ENCODE measurements around the gene TTF1. TPM values are rescaled to one million over a fixed set of nuclear protein-coding genes. Genes with fewer than 3 reads are reported as not detected.
"Not testable (repeated sequence)": the region's sequence is repeated elsewhere in the genome, so short reads cannot be mapped to it uniquely, and the experiment has no call there.

Gene TTF1
- total RNA-seq, 2 experiments from 2014 or later = 12.4 to 12.8 TPM

- ChIA-PET POLR2A (no interaction called here), CTCF (interaction anchor here (0.5 kb wide), 1 partner anchor 358 kb away, joined by 3 read pairs; no protein-coding TSS in a partner anchor)
- no peaks in the 10 kb centered on the region for H3K27me3 ChIP-seq (ENCODE audit: control insufficient read depth in 1 of 2, insufficient read depth in 2 of 2, low read length in 2 of 2)
- H3K27ac ChIP-seq (ENCODE audit: low read depth in 1 of 2, low read length in 2 of 2) = no peak overlapping the region
- peaks cover 6% of the 10 kb centered on the region for H3K4me1 ChIP-seq (ENCODE audit: insufficient read depth, low read length)
- H3K27me3 Mint-ChIP-seq = no peaks in the 10 kb centered on the region
- TF ChIP-seq, protein P1, sequence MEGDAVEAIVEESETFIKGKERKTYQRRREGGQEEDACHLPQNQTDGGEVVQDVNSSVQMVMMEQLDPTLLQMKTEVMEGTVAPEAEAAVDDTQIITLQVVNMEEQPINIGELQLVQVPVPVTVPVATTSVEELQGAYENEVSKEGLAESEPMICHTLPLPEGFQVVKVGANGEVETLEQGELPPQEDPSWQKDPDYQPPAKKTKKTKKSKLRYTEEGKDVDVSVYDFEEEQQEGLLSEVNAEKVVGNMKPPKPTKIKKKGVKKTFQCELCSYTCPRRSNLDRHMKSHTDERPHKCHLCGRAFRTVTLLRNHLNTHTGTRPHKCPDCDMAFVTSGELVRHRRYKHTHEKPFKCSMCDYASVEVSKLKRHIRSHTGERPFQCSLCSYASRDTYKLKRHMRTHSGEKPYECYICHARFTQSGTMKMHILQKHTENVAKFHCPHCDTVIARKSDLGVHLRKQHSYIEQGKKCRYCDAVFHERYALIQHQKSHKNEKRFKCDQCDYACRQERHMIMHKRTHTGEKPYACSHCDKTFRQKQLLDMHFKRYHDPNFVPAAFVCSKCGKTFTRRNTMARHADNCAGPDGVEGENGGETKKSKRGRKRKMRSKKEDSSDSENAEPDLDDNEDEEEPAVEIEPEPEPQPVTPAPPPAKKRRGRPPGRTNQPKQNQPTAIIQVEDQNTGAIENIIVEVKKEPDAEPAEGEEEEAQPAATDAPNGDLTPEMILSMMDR (IDR thresholded peaks at IDR 0.05) = no peak
- no peak overlapping the region for H3K4me3 ChIP-seq (ENCODE audit: low read length)
- peaks cover 19% of the 10 kb centered on the region for H3K4me1 Mint-ChIP-seq (ENCODE audit: low read depth)
- no peaks in the 10 kb centered on the region for H3K9me3 Mint-ChIP-seq
- DNase-seq (no peak), ATAC-seq (ENCODE audit: poor library complexity) (no peak)
- peaks cover 78% of the 10 kb centered on the region for H3K36me3 Mint-ChIP-seq (ENCODE audit: low read depth)
- peak overlapping the region; percentile 18 for H3K27ac Mint-ChIP-seq
- intact Hi-C loops (cut with DNase I, micrococcal nuclease) = no loop called here
- no peak overlapping the region for H3K4me3 Mint-ChIP-seq
- no peaks in the 10 kb centered on the region for H3K9me3 ChIP-seq (ENCODE audit: control insufficient read depth in 1 of 2, insufficient read depth in 1 of 2, low read length in 2 of 2)
- H3K36me3 ChIP-seq (ENCODE audit: insufficient read depth, low read length) = peaks cover 74% of the 10 kb centered on the region
Observed at GRCh38 chr9:132384376-132384775, 22.3 kb downstream of the TTF1 start.

DNA sequence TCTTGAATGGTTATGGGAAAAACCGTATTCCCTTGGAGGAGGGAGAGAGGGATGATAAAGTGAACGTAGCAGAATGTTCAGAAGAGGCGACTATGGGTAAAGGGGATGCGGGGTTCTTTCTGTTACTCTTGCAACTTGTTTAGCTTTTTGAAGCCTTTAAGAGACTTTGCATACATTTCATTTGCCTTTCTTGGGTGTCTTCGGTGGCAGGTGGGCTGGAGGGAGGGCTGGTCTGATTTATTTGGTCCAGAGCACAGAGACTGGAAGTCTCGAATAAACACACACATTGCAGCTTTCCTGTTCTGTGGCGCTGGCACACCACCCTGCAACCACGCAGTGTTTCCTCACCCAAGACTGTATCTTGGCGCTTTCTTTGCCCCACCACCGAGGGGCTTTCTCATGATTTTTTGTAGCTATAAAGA is 23.2 kb downstream of the TTF1 start:
- H3K4me1 ChIP-seq (ENCODE audit: insufficient read depth, low read length) = peaks cover 6% of the 10 kb centered on the region
- Mint-ChIP-seq H3K4me1 (ENCODE audit: low read depth) (peaks cover 19% of the 10 kb centered on the region), H3K4me3 (no peak overlapping the region), H3K27ac (peak overlapping the region; percentile 18), H3K9me3 (no peaks in the 10 kb centered on the region), H3K27me3 (no peaks in the 10 kb centered on the region), H3K36me3 (ENCODE audit: low read depth) (peaks cover 69% of the 10 kb centered on the region)
- no peak for ATAC-seq (ENCODE audit: poor library complexity)
- peaks cover 74% of the 10 kb centered on the region for H3K36me3 ChIP-seq (ENCODE audit: insufficient read depth, low read length)
- intact Hi-C loops (cut with DNase I, micrococcal nuclease) = no loop called here
- TF ChIP-seq, protein P1 (IDR thresholded peaks at IDR 0.05) = no peak
- H3K27me3 ChIP-seq (ENCODE audit: control insufficient read depth in 1 of 2, insufficient read depth in 2 of 2, low read length in 2 of 2) = no peaks in the 10 kb centered on the region
- ChIA-PET CTCF (interaction anchor here (1.2 kb wide), 1 partner anchor 11 kb away, joined by 3 read pairs; no protein-coding TSS in a partner anchor), POLR2A (interaction anchor here (1.1 kb wide), 1 partner anchor 29 kb away, joined by 3 read pairs; the partner anchor contains the start of gene SETX)
- no peak overlapping the region for H3K4me3 ChIP-seq (ENCODE audit: low read length)
- no peak for DNase-seq
- peak overlapping the region in 1 of 2 donors; percentile 13 for H3K27ac ChIP-seq (ENCODE audit: low read depth in 1 of 2, low read length in 2 of 2)
- no peaks in the 10 kb centered on the region for H3K9me3 ChIP-seq (ENCODE audit: control insufficient read depth in 1 of 2, insufficient read depth in 1 of 2, low read length in 2 of 2)

DNA sequence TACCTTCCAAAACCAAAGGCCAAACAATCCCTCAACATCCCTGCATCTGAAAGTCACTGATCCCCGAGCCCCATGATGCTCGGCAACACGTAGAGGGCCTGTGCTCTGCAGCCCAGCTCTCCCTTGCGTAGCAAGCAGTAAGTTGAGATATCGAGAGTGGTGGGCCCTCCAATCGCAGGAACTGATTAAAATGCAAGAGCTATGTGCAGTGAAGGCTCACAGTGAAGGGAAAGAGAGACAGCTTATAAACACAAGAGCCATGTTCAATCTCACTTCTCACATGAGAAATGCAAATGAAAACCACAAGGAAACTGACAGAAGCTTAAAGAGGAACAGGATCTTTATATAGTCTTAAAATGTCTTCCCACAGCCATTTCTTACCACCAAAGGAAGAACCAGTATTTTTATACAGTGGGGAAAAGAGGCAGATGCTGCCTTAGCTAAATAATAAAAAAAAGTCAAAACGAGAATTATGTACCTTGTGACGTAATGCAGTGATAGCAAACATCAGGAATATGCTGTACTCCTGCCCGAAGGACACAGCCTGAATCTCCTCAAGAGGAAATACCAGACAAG is 24.6 kb downstream of the TTF1 start:
- H3K4me1 ChIP-seq (ENCODE audit: insufficient read depth, low read length) = peaks cover 6% of the 10 kb centered on the region
- peak in 1 of 14 experiments; percentile 15 for DNase-seq
- Mint-ChIP-seq H3K27ac (peak overlapping the region; percentile 63), H3K9me3 (no peaks in the 10 kb centered on the region), H3K4me3 (no peak overlapping the region), H3K27me3 (no peaks in the 10 kb centered on the region), H3K36me3 (ENCODE audit: low read depth) (peaks cover 55% of the 10 kb centered on the region), H3K4me1 (ENCODE audit: low read depth) (peaks cover 19% of the 10 kb centered on the region)
- no peaks in the 10 kb centered on the region for H3K27me3 ChIP-seq (ENCODE audit: control insufficient read depth in 1 of 2, insufficient read depth in 2 of 2, low read length in 2 of 2)
- ATAC-seq (ENCODE audit: poor library complexity) = no peak
- no peak overlapping the region for H3K27ac ChIP-seq (ENCODE audit: low read depth in 1 of 2, low read length in 2 of 2)
- H3K4me3 ChIP-seq (ENCODE audit: low read length) = no peak overlapping the region
- peaks cover 74% of the 10 kb centered on the region for H3K36me3 ChIP-seq (ENCODE audit: insufficient read depth, low read length)
- ChIA-PET CTCF (no interaction called here), POLR2A (interaction anchor here (0.6 to 1.0 kb wide), 2 partner anchors 9 to 619 kb away, joined by 3 to 4 read pairs; no protein-coding TSS in a partner anchor)
- intact Hi-C loops (cut with DNase I, micrococcal nuclease) = no loop called here
- TF ChIP-seq, protein P1 (IDR thresholded peaks at IDR 0.05) = no peak
- no peaks in the 10 kb centered on the region for H3K9me3 ChIP-seq (ENCODE audit: control insufficient read depth in 1 of 2, insufficient read depth in 1 of 2, low read length in 2 of 2)

DNA sequence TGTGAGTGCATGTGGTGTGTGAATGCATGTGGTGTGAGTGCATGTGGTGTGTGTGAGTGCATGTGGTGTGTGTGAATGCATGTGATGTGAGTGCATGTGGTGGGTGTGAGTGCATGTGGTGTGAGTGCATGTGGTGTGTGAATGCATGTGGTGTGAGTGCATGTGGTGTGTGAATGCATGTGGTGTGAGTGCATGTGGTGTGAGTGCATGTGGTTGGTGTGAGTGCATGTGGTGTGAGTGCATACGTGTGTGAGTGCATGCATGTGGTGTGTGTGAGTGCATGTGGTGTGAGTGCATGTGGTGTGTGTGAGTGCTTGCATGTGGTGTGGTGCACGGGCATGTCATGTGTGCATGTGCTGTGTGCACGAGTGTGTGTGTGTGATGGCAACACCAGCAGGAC is 28.2 kb downstream of the TTF1 start:
- H3K36me3 ChIP-seq (ENCODE audit: insufficient read depth, low read length) = peaks cover 66% of the 10 kb centered on the region
- POLR2A ChIA-PET; H3K27me3 Mint-ChIP-seq; CTCF ChIA-PET; H3K4me3 Mint-ChIP-seq; DNase-seq; ATAC-seq (ENCODE audit: poor library complexity); intact Hi-C loops (cut with DNase I, micrococcal nuclease); H3K4me1 ChIP-seq (ENCODE audit: insufficient read depth, low read length); H3K4me3 ChIP-seq (ENCODE audit: low read length); H3K27ac ChIP-seq (ENCODE audit: low read depth in 1 of 2, low read length in 2 of 2); H3K9me3 Mint-ChIP-seq; H3K27ac Mint-ChIP-seq; H3K27me3 ChIP-seq (ENCODE audit: control insufficient read depth in 1 of 2, insufficient read depth in 2 of 2, low read length in 2 of 2); H3K9me3 ChIP-seq (ENCODE audit: control insufficient read depth in 1 of 2, insufficient read depth in 1 of 2, low read length in 2 of 2): not testable (repeated sequence)
- Mint-ChIP-seq H3K4me1 (ENCODE audit: low read depth) (peaks cover 15% of the 10 kb centered on the region), H3K36me3 (ENCODE audit: low read depth) (peaks cover 21% of the 10 kb centered on the region)

DNA sequence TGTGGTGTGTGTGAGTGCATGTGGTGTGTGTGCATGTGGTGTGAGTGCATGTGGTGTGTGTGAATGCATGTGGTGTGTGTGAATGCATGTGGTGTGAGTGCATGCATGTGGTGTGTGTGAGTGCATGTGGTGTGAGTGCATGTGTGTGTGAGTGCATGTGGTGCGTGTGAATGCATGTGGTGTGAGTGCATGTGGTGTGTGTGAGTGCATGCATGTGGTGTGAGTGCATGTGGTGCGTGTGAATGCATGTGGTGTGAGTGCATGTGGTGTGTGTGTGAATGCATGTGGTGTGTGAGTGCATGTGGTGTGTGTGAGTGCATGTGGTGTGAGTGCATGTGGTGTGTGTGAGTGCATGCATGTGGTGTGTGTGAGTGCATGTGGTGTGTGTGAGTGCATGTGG is 28.9 kb downstream of the TTF1 start:
- H3K27me3 Mint-ChIP-seq; H3K4me3 ChIP-seq (ENCODE audit: low read length); ATAC-seq (ENCODE audit: poor library complexity); POLR2A ChIA-PET; intact Hi-C loops (cut with DNase I, micrococcal nuclease); H3K9me3 Mint-ChIP-seq; H3K4me3 Mint-ChIP-seq; DNase-seq; H3K27ac ChIP-seq (ENCODE audit: low read depth in 1 of 2, low read length in 2 of 2); CTCF ChIA-PET; H3K27ac Mint-ChIP-seq; H3K27me3 ChIP-seq (ENCODE audit: control insufficient read depth in 1 of 2, insufficient read depth in 2 of 2, low read length in 2 of 2); H3K9me3 ChIP-seq (ENCODE audit: control insufficient read depth in 1 of 2, insufficient read depth in 1 of 2, low read length in 2 of 2): not testable (repeated sequence)
- peaks cover 66% of the 10 kb centered on the region for H3K36me3 ChIP-seq (ENCODE audit: insufficient read depth, low read length)
- peaks cover 10% of the 10 kb centered on the region for H3K4me1 ChIP-seq (ENCODE audit: insufficient read depth, low read length)
- Mint-ChIP-seq H3K36me3 (ENCODE audit: low read depth) (peaks cover 16% of the 10 kb centered on the region), H3K4me1 (ENCODE audit: low read depth) (peaks cover 15% of the 10 kb centered on the region)
